ENCODE data around the gene NAB2.

DNA sequence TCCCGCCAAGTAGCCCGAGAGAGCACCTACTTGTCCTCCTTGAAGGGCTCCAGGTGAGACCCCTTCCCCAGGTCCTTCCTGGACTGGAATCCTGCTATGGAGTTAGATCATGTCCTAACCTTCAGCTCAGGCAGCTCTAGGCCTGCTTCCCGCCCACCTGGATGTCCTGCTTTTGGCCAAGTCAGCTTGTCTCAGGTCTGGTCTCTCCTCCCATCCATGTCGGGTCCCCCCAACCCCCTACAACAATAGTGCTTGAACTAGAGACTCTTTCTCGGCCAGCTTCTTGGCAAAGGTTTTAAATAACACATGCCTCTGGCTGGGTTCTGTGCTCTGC lies 3.6 kb downstream of the NAB2 start:
- no peak for TF ChIP-seq CTCF (IDR thresholded peaks at IDR 0.05)
- no peak for TF ChIP-seq POLR2A (IDR thresholded peaks at IDR 0.05)
